HG03354 (cell line): ENCODE data around the gene ZNF213.

Experiments
- ATAC-seq: cut with Tn5 transposase; IDR thresholded peaks from one replicate; pipeline ENCODE4 v1.9.1; 2021; ENCODE audit warnings: mild to moderate bottlenecking; ENCODE audit not compliant: unreplicated experiment, poor library complexity, severe bottlenecking

ZNF213 gene, protein sequence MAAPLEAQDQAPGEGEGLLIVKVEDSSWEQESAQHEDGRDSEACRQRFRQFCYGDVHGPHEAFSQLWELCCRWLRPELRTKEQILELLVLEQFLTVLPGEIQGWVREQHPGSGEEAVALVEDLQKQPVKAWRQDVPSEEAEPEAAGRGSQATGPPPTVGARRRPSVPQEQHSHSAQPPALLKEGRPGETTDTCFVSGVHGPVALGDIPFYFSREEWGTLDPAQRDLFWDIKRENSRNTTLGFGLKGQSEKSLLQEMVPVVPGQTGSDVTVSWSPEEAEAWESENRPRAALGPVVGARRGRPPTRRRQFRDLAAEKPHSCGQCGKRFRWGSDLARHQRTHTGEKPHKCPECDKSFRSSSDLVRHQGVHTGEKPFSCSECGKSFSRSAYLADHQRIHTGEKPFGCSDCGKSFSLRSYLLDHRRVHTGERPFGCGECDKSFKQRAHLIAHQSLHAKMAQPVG

DNA sequence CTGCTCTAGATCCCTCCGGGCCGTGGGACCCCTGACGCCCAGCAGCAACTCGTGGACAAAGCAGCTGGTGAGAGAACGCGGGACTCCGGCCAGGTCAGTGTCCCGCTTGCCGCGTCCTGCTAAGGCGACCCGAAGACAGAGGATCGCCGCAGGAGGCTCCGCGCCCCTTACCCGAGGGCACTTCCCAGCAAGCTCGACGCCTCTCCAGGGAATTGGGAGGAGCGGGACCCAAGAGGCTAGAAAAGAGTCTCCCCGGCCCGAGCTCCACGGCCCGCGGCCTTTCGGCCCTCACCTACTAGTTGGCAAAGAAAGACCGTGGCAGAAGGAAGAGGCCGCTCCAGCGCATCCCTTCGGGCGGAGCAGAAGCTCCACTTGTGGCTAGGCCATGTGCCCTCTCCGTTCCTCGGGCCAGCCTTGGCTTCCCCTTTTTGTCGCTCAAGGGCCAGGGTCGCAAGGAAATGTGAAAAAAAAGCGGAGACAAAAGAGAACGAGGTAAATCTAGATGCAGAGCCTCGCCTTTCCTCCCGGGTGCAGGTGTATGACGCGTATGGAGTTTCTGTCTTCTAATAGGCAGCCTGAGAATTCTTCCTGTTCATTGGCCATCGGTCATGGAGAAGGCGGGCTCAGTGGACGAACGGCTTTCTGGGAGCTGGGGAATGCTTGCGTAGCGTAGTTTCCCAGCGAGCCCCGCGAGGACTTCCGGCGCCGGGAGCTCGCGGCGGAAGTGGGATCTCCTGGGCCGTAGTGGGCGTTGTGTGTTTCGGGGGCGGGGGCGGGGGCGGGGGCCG lies at the start of gene ZNF213:
Gene ZNF213 (plus strand): TSS at position 692 of the 788 bp plus-strand sequence. CDS start 2,252 bp downstream, outside the sequence.
- ATAC-seq = peak; percentile 89

DNA sequence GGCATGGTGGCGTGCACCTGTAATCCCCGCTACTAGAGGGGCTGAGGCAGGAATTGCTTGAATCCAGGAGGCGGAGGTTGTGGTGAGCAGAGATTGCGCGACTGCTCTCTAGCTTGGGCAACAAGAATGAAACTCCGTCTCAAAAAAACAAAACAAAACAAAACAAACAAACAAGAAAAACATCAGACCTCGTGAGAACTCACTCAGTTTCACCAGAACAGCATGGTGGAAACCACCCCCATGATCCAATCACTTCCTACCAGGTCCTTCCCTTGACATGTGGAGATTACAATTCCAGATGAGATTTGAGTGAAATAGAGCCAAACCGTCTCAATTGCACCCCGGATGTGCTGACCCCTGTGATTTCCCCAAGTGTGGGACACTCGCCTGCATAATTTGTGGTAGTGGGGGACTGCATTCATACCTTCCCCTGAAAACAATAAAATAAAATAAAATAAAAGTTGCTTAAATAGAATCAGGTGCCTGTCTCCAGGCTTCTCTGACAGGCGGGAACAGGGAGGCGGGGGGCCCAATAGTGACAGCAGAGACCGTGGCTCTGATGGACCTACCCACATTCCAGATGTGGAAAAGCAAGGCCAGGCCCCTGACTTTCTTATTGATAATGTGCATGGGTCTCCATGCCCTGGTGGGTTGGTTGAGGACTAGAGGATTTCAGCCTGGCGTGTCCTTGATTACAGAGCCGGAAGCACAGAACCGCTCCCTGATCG lies 48.8 kb upstream of the ZNF213 start:
- no peak for ATAC-seq

DNA sequence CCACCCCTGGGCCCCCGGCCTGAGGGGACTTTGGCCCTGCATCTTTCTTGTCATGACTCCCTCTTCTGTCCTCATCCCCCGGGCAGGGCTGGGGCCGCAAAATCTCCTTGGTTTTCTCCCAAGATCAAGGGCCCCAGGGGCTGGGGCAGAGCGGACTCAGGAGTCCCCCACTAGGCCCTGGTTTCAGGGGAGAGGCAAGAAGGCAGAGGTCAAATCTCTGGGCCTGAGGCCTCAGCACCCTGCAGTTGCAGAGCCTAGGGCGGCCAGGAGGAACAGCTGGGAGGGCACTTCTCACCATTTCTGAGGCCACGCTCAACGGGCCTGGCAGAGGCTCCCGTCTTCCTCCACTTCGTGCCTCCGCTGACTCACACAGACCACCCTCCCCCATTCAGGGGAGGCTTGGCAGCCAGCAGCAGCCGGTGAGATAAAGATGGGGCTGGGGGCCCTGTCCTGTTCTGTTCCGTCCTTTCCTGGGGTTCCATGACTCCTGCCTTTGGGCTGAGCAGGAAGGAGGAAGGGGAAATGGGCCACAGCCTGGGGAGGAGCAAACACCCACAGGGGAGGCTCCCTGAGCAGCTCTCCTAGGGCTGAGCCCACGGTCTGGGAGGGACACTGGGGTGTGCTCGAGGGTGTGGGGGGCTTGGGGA lies 48.1 kb upstream of the ZNF213 start:
- no peak for ATAC-seq

DNA sequence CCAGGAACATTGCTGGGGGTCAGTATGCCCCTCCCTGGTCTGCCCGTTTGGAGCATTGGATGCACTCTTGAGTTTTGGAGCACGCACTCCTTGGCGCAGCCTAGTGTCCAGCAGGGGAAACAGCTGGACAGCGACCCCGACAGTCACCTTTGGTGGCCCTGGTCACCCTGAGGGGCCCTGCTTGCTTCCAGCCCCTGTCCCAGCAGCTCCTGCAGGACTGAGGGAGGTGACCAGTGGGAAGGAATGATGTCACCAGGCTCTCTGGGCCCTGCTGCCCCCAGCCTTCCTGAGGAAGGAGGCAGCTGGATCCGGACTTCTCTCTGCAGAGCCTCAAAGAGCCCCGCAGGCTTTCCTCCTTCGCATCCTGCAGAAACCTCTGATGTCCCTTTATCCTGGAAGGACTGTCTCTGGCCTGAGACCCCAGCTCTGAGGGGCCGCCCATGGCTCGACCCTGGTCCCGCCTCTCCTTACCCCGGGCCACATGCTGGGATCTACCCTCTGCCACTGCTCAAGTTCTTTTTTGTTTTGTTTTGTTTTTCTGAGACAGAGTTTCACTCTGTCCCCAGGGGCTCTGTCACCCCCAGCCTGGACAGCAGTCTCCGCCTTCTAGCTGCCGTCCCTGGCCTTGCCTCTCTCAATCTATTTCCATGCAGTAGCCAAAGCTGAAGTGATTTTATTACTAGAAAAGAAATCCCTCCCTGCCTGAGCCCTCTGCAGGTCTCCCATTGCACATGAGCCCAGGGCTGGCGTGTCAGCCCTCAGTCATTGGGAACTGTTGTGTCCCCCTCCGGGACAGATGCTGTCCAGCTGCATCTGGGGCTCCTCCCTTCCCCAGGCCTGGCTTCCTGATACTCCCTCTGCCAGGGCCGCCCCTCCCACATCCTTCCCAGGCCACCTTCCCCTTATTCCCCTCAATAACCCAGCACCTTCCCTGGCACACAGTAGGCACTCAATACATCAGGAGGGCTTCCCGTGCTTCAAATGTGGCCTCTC lies 47.3 kb upstream of the ZNF213 start:
- no peak for ATAC-seq

DNA sequence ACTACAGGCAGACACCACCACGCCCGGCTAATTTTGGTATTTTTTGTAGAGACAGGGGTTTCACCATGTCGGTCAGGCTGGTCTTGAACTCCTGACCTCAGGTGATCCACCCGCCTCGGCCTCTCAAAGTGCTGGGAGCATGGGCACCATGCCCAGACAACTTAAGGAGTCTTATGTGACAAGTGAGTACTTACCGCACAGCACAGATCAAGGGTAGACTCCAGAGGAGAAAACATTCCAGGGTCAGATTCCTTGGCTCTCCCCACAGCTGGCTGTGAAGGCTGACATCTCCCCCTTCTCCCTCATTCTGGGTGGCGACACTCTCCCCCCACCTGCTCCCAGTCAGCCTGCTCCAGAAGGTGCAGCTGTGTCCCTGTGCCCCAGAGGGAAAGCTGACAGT lies 46.4 kb upstream of the ZNF213 start:
- ATAC-seq = no peak

DNA sequence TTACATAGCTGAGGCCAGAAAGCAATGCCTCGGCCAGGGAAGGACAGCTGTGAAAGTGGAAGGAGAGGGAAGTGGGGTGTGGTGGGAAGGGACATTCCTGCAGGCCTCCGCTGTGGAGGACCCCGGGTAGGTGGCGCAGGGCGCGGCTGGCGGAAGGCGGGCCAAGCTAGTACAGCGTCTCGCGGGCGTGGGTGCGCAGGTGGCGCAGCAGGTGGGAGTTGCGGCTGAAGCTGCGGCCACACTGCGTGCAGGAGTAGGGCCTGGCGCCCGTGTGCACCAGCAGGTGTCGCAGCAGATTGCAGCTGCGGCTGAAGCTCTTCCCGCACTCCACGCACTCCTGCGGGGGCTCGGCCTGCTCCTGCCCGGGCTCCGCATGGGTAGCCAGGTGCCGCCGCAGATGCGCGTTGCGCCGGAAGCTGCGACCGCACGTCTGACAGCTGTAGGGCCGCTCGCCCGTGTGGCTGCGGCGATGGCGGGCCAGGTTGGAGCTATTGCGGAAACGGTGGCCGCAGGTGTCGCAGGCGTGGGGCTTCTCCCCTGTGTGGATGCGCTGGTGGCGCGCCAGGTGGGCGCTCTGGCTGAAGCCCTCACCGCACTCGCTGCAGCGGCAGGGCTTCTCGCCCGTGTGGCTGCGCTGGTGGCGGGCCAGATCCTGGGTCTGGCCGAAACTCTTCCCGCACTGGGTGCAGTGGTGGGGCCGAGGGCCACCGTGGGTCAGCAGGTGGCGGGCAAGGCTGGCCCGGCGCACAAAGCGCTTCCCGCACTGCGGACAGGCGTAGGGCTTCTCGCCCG lies 45.7 kb upstream of the ZNF213 start:
- ATAC-seq = no peak

DNA sequence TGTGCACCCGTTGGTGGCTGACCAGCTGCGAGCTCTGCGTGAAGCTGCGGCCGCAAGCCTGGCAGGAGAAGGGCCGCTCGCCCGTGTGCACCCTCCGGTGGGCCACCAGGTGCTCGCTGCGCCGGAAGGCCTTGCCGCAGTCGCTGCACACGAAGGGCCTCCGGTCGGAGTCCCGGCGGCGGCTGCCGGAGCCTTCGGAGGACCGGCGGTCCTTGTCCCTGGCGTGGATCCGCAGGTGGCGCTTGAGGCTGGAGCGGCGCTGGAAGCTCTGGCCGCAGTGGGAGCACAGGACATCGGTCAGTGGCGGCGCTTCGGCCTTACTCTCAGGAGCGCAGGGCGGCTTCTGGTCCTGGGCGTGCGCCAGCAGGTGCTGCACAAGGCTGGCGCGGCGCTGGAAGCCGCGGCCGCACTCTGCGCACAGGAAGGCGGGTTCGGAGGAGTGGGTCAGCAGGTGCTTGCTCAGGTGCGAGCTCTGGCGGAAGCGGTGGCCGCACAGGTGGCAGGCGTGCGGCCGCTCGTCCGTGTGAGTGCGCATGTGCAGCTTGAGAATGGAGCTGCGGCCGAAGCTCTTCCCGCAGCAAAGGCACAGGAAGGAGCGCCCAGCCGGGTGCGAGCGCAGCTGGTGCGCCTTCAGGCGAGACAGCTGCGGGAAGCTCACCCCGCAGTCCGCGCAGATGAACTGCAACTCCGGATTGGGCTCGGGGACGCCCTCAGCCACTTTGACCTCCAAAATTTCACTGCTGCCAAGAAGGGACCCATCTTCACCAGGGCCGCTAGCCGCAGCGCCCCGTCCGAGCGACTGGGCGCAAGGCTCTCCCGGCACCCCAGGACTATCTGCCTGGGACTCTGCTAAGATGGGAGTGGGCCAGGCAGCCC lies 44.9 kb upstream of the ZNF213 start:
- ATAC-seq = no peak

DNA sequence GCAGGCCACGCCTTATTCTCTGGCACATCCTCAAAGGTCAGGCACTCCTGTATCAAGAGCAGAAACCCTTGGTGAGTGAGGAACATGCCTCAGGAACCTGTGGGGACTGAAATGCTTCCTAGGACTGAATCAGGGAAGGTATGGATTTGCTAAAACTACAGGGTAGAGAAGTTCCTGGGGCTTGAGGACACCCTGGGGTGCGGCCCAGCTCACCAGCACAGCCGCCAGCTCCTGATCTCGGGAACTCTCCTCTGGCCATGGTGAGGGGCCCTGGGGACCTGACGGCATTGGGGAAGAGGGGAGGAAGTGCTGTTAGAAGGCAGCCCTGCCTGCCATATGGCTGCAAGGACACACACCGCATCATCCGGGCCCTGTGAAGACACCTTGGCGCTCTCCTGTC lies 43.3 kb upstream of the ZNF213 start:
- ATAC-seq = no peak

DNA sequence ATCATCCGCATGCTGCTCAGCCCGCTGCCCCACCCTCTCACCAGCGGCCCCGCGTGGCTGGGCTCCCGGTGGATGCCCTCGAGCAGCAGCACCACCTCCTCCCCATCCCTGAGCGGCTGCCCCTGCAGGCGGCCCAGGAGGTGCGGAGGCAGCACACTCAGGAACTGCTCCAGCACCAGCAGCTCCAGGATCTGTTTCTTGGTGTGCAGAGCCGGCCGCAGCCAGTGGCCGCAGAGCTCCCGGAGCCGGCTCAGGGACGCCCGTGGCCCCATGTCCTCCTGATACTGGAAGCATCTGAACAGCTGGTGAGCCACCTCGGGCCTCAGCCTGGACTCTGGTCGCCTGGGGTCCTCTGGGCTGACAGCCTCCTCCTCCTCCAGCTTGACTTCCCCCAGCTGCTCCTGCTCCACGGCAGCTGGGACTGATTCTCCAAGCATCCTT lies 42.3 kb upstream of the ZNF213 start:
- ATAC-seq = no peak

DNA sequence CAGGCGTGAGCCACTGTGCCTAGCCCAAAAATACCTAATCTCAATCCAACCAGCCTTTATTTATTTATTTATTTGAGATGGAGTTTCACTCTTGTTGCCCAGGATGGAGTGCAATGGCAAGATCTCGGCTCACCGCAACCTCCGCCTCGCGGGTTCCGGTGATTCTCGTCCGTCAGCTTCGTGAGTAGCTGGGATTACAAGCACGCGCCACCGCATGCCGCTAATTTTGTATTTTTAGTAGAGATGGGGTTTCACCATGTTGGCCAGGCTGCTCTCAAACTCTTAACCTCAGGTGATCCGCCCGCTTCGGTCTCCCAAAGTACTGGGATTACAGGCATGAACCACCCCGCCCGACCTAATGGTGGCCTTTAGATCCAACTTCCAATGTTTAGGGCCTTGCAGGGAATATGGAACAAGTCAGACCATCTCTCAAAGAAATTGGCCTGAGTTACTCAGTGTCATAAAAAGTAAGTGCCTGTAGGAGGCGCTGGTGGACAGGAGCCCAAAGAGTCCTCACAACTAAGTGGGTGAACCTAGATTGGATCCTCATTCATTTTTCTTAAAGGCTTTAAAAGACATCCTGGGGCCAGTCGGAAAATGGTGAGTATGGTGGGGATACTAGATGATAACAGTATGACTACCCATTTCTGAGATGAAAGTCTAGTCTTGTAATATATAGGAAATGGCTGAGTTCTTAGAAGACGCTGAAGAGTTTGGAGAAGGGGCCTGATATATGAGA lies 40.4 kb upstream of the ZNF213 start:
- no peak for ATAC-seq

DNA sequence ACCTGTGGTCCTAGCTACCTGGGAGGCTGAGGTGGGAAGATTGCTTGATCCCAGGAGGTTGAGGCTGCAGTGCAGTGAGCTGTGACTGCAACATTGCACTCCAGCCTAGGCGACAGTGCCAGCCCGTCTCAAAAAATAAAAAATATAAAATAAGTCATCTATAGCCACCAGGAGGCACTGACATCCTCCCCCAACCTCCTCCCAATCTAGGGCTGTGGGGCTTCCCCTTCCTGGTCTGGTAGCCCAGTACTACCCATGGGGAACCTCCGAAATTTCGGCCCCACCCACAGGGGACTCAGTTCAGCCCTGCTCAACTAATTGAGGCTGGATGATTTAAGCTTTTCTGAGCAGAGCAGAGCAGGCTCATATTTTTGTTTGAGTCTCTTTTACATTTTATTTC lies 39.0 kb upstream of the ZNF213 start:
- no peak for ATAC-seq

DNA sequence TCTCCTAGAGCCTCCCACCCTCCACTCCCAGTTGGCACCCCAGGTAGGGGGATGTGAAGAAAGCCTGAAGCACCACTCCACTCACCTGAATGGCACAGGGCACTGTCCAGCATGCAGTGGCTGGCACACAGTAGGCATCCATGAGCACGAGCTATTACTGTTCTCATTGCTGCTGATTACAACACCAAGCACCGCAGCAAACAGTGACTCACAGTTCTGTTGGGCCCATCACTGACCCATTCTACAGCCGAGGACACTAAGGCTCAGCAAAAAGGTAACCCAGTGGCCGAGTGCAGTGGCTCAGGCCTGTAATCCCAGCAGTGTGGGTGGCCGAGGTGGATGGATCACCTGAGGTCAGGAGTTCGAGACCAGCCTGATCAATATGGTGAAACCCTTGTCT lies 38.5 kb upstream of the ZNF213 start:
- ATAC-seq = no peak

DNA sequence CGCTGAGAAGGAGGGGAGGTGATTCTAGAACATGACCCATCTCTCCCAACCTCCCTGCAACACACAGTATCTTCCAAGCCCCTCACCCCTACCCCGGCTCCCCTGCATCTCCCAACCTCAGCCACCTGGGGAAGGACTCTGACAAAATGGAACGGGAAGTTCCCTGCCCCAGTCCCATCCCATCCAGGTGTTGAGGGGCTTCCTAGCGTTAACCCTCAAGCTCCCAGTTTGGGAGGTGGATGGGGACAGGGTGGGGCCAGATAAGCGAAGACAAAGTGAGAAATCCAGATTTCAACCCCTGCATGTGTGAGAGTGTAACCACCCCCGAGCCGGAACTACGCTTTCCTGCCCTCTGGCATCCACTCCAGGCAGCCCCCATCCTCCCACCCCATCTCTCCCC lies 37.6 kb upstream of the ZNF213 start:
- ATAC-seq = no peak

DNA sequence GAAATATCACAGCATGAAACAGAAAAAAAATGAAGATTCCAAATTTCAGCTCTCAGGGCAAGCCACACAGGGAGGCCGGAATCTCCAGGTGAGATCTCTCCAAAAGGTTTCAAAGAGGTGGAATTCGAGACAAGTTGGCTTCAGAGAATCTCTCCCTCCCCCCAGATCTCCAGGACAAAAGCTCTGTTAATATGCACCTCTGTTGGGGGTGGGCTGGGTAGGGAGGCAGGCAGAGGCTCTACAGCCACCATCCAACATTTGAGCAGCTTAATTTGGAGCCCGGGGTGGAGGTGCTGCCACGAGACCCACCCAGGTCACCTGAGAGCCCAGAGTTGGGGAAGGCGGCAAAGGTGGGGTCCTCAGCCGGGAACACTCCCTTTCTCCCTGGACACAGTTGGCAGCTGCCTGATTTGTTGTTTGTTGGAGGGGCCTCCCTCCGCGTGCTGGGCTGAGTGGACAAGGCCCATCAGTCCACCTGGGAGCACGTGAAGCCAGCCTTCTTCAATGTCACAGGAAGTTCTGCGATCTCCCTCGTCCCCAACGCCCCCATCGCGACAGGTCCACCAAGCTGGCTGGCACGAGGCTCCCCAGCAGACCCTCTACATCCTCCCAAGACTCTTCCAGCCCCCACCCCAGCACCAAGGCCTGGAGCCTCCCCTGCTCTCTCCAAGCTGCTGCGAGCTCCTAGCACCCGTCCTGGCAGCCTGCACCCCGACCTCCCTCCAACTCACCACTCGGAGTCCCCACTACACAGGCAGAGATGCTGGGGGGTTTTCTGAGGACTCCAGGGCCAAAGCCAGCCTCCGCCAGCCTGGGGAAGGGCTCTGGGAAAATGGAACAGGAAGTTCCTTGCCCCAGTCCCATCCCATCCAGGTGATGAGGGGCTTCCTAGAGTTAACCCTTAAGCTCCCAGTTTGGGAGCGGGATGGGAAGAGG lies 36.1 kb upstream of the ZNF213 start, which contains the start of gene ZSCAN10:
Gene ZSCAN10 (minus strand): TSS at position 836 of the 936 bp plus-strand sequence. CDS start 6,357 bp downstream, outside the sequence.
- ATAC-seq = no peak

DNA sequence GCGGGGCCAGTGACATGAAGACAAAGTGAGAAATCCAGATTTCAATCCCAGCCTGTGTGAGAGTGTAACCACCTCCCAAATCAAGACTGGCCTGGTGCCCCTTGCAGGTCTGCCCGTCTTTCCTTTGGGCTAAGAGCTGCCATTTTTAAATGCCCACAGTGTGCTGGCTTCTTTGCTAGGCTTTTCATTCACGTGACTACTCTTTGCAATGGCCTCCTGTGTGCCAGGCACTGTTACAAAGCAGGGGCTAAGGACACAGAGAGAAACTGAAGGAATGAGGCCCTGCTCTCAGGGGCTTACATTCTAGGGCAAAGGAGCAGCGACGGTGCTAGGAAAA lies 35.5 kb upstream of the ZNF213 start:
- ATAC-seq = no peak
